Neuron (in vitro differentiated cells): ENCODE measurements around the gene PPP1CA.

Experiments used
- H2AFZ ChIP-seq: one replicate; pipeline ENCODE4 v1.6.1; 2013; ENCODE audit warnings: low read depth, mild to moderate bottlenecking, inconsistent platforms, low read length, moderate library complexity
- H3K27me3 ChIP-seq: one replicate; pipeline ENCODE4 v1.6.1; 2013; ENCODE audit warnings: low read length; ENCODE audit not compliant: insufficient read depth
- H3K36me3 ChIP-seq: one replicate; pipeline ENCODE4 v1.6.1; 2013; ENCODE audit warnings: low read length; ENCODE audit not compliant: insufficient read depth
- H3K4me1 ChIP-seq: one replicate; pipeline ENCODE4 v1.6.1; 2013; ENCODE audit warnings: low read length; ENCODE audit not compliant: insufficient read depth
- H3K4me3 ChIP-seq: 2 replicates; pipeline ENCODE4 v1.5.1; 2013; ENCODE audit warnings: mild to moderate bottlenecking, low read length, moderate library complexity
- H3K9me3 ChIP-seq: one replicate; pipeline ENCODE4 v1.6.1; 2013; ENCODE audit warnings: low read length

The PPP1CA gene

GRCh38 chr11:67418476-67419281 is 17.0 kb upstream of the PPP1CA start:
- H3K36me3 ChIP-seq = no peaks in the 10 kb centered on the region
- no peak overlapping the region for H3K4me3 ChIP-seq
- no peaks in the 10 kb centered on the region for H3K27me3 ChIP-seq
- H2AFZ ChIP-seq = no peak overlapping the region
- no peaks in the 10 kb centered on the region for H3K9me3 ChIP-seq
- peaks cover 10% of the 10 kb centered on the region for H3K4me1 ChIP-seq

DNA sequence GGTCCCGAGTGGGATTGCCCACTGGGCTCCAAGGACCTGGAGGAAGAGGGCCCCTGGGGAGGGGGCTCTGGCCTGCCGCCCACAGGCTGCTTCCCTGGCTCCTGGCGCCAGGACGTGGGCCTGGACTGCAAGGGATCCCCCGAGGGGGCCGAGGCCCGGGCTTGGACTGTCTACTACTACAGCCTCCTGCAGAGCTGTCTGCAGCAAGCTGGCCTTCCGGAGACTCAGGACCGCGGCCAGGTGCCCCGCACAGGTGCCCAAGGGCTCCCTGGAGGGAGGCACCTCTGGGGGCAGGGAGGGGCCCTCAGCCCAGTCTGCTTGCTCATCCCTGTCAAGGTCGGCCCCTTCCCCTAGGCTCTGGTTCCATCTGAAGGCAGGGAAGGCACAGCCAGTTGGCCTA is 15.8 kb upstream of the PPP1CA start:
- H3K36me3 ChIP-seq = no peaks in the 10 kb centered on the region
- peaks cover 10% of the 10 kb centered on the region for H3K4me1 ChIP-seq
- no peak overlapping the region for H2AFZ ChIP-seq
- no peaks in the 10 kb centered on the region for H3K9me3 ChIP-seq
- no peaks in the 10 kb centered on the region for H3K27me3 ChIP-seq
- no peak overlapping the region for H3K4me3 ChIP-seq

GRCh38 chr11:67416416-67417335 is 15.0 kb upstream of the PPP1CA start:
- Histone ChIP-seq H2AFZ (no peak overlapping the region), H3K9me3 (no peaks in the 10 kb centered on the region), H3K4me1 (peaks cover 10% of the 10 kb centered on the region), H3K36me3 (no peaks in the 10 kb centered on the region), H3K4me3 (no peak overlapping the region), H3K27me3 (no peaks in the 10 kb centered on the region)

GRCh38 chr11:67415501-67416304 is 14.0 kb upstream of the PPP1CA start, which contains the start of gene CARNS1:
CARNS1 (plus strand) TSS chr11:67415678; CDS start chr11:67416200, 522 bp downstream.
- Histone ChIP-seq H3K4me1 (peaks cover 9% of the 10 kb centered on the region), H3K9me3 (no peaks in the 10 kb centered on the region), H3K27me3 (no peaks in the 10 kb centered on the region), H3K4me3 (no peak within 1 kb of the TSS), H3K36me3 (no peaks in the 10 kb centered on the region), H2AFZ (no peak within 1 kb of the TSS)

DNA sequence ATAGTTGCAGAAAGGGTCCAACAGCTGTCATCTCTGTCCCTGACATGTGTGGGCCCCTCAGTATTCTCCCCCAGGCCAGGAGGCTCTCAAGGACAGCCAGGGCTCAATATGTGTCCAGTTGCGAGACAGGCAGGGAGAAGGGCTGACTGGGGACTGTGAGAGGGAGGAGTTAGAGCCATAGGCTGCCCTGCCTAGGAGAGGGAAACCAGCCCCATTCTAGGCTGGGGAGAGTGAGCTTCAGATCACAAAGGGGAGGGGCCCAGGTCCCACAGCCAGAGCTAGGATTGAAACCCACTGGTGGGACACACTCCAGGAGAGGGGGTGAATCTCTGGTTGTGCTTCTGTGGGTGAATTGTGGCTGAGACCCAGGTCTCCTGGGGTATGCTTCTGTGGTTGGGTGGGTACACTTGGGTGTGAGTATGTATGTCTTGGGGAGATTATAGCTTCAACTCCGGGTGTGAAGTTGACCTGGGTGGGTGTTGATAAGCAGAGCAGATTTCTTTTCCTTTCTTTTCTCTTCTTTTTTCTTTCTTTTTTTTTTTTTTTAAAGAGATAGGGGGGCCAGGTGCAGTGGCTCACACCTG is 11.7 kb upstream of the PPP1CA start:
- H2AFZ ChIP-seq = no peak overlapping the region
- H3K36me3 ChIP-seq = no peaks in the 10 kb centered on the region
- no peaks in the 10 kb centered on the region for H3K9me3 ChIP-seq
- peaks cover 5% of the 10 kb centered on the region for H3K4me1 ChIP-seq
- H3K4me3 ChIP-seq = no peak overlapping the region
- H3K27me3 ChIP-seq = no peaks in the 10 kb centered on the region

DNA sequence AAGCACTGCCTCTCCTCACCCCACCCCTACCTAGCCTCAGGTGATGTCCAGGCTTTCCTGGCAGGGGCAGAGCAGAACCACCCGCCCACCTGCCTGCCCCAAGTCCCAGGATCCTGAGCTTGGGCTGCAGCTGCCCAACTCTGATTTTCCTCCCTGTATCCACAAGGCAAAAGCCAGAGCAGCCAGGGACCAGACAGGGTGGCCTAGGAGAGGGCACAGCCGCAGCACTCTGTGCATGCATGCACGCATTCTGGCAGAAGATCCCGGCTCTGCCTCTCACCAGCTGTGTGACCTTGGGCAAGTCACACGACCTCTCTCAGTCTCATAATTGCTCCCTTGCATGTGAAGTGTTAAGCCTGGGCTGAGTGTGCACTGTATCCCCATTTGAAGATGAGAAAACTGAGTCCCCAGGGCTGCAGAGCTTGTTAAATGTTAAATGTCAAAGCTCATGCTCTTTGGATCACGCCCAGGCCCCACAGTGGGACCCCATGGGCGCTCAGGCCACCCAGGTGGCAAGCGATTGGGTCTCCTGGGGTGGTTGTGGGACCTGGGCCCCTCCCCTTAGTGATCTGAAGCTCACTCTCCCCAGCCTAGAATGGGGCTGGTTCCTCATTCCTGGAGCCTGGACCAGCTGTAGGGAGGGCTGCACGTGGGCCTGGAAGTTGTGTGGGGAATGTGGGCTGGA is 11.0 kb upstream of the PPP1CA start:
- Histone ChIP-seq H3K27me3 (no peaks in the 10 kb centered on the region), H3K4me1 (peaks cover 5% of the 10 kb centered on the region), H2AFZ (no peak overlapping the region), H3K4me3 (no peak overlapping the region), H3K9me3 (no peaks in the 10 kb centered on the region), H3K36me3 (no peaks in the 10 kb centered on the region)

DNA sequence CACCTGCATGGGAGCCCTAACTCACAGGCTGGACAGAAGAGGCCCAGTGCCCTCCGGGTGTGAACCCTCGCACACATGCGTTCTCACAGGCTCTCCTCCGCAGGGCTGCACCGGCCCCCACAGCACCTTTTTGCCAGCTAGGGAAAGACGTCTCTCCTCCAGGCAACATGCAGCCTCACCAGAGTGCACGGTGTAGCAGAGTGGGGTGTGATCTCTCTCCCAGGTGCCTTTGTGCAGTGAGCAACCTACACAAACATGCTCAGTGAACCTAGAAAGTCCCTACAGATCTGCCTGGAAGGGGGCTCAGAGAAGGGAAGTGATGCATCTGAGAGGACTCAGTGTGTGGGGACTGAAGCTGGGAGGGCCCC is 10.1 kb upstream of the PPP1CA start:
- H3K9me3 ChIP-seq = no peaks in the 10 kb centered on the region
- no peak overlapping the region for H3K4me3 ChIP-seq
- no peaks in the 10 kb centered on the region for H3K36me3 ChIP-seq
- H2AFZ ChIP-seq = no peak overlapping the region
- H3K4me1 ChIP-seq = peaks cover 5% of the 10 kb centered on the region
- H3K27me3 ChIP-seq = no peaks in the 10 kb centered on the region

DNA sequence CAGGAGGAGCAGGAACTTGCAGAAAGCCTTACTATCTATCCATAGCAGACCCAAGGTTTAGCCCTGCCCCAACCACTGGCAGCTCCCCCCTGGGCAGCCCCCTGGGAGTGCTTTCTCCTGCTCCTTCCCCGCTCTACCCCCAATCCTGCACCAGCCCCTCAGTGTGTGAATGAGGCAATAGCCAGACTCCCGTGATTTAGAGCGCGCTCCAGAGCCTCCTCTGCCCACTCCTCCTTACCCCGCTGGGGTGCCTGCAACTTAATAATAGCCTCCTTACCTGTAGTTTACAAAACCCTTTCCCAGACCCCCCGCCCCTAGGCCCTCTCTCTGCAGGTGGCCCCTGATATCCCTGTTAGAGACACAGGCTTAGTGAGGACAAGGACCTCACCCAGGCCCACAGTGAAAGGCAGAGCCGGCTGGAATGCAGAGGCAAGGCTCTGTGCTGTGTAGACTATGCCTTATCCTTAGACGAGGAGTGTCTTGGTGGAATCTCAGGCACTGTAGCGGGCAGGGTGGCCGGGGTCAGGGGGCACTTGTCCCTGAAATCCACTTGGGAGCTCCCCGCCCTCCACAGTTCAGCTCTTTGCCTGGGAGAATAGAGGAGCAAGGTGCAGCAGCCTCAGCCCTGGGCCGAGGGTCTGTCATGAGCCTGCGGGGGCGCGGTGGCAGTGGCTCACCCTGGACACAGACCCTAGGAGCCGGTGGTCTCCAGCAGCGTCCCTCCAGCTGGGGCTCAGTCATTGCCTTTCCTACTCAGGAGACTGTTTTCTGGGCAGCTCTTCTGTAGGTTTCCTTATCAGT is 9.5 kb upstream of the PPP1CA start:
- Histone ChIP-seq H3K4me3 (no peak overlapping the region), H3K9me3 (no peaks in the 10 kb centered on the region), H3K36me3 (no peaks in the 10 kb centered on the region), H3K4me1 (peaks cover 5% of the 10 kb centered on the region), H3K27me3 (no peaks in the 10 kb centered on the region), H2AFZ (no peak overlapping the region)

GRCh38 chr11:67410369-67410831 is 8.7 kb upstream of the PPP1CA start:
- Histone ChIP-seq H3K4me1 (peaks cover 5% of the 10 kb centered on the region), H3K36me3 (no peaks in the 10 kb centered on the region), H3K9me3 (no peaks in the 10 kb centered on the region), H3K27me3 (no peaks in the 10 kb centered on the region), H3K4me3 (no peak overlapping the region), H2AFZ (no peak overlapping the region)

- H3K36me3 ChIP-seq = no peaks in the 10 kb centered on the region
- no peak overlapping the region for H3K4me3 ChIP-seq
- no peaks in the 10 kb centered on the region for H3K9me3 ChIP-seq
- no peak overlapping the region for H2AFZ ChIP-seq
- no peaks in the 10 kb centered on the region for H3K27me3 ChIP-seq
- H3K4me1 ChIP-seq = peaks cover 5% of the 10 kb centered on the region
Measured at GRCh38 chr11:67409781-67410368, 8.2 kb upstream of the PPP1CA start.

DNA sequence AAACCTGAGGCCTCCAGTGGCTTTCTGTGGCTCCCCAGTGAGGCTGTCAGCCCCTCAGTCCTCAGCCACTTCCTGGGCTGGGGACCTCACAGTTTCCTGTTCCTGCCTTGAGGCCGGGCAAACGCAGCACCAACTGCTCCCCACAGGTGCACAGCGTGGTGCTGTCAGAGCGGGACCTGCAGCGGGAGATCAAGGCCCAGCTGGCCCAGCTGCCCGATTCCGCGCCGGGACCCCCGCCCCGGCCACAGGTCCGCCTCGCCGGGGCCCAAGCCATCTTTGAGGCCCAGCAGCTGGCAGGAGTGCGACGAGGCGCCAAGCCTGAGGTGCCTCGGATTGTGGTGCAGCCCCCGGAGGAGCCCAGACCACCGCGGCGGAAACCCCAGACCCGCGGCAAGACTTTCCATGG is 7.6 kb upstream of the PPP1CA start:
- Histone ChIP-seq H3K4me3 (no peak overlapping the region), H3K9me3 (no peaks in the 10 kb centered on the region), H2AFZ (no peak overlapping the region), H3K27me3 (no peaks in the 10 kb centered on the region), H3K36me3 (no peaks in the 10 kb centered on the region), H3K4me1 (peaks cover 5% of the 10 kb centered on the region)
